ENCODE measurements around the gene SRSF3.

The SRSF3 gene

GRCh38 chr6:36594029-36594815 is at the start of gene SRSF3:
Gene SRSF3, plus strand, starts transcription at chr6:36594362. Its CDS starts 2,401 bp downstream, at chr6:36596763.
- Histone ChIP-seq H3K36me3 (ENCODE audit: low read length) (peaks cover 45% of the 10 kb centered on the region), H3K27ac (ENCODE audit: low read depth, low read length) (peak within 1 kb of the TSS; percentile 93), H3K4me3 (ENCODE audit: insufficient read depth, low read length, poor library complexity, severe bottlenecking) (peak within 1 kb of the TSS; percentile 100), H4K20me1 (ENCODE audit: low read depth, low read length) (peaks cover 45% of the 10 kb centered on the region), H3K9me3 (ENCODE audit: insufficient read depth, low read length) (no peaks in the 10 kb centered on the region), H3K9ac (ENCODE audit: low read length) (peak within 1 kb of the TSS; percentile 87), H3K79me2 (ENCODE audit: insufficient read depth, low read length) (peaks cover 50% of the 10 kb centered on the region), H3K4me2 (ENCODE audit: low read depth, low read length, poor library complexity, severe bottlenecking) (peak within 1 kb of the TSS; percentile 76), H2AFZ (ENCODE audit: low read depth, low read length, severe bottlenecking) (peak within 1 kb of the TSS; percentile 6), H3F3A (ENCODE audit: insufficient read depth) (peaks cover 86% of the 10 kb centered on the region), H3K9me2 (replicated peaks; ENCODE audit: insufficient read depth, low read length) (no peaks in the 10 kb centered on the region), H3K27me3 (ENCODE audit: low read length) (no peaks in the 10 kb centered on the region)
- TF ChIP-seq CTCF (IDR thresholded peaks at IDR 0.05; ENCODE audit: insufficient read depth, low read length, poor library complexity, severe bottlenecking) (peak; percentile 24), EZH2phosphoT487 (conservative IDR thresholded peaks at IDR 0.05; ENCODE audit: low read length) (no peak)

DNA sequence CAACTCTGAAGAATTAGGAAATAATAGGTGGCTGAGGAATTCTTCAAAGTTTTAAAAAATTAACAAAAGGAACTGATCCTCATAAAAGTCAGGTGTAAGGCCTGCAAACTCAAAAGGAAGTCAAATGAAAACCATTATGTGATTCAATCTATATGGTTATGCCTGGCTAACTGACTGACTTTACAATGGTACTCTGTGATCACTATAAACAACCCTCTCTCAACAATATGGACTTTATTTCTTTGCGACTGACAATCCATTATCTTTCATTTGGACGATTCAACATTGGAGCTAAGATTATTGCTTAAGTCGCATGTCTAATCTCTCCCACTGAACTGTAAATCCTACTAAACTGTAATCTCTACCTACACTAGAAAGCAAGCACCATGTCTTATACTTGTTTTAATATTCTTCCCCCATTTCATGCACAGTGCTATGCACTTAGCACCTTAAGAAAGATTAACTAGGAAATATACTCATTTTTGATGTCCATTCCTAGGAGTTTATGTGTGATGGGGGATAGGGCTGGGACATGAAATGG is 48.3 kb upstream of the SRSF3 start:
- Histone ChIP-seq H3K4me2 (ENCODE audit: low read depth, low read length, poor library complexity, severe bottlenecking) (peak overlapping the region; percentile 76), H4K20me1 (ENCODE audit: low read depth, low read length) (0 out of 2 replicates have a peak, but pooled peaks cover 7% of the 10 kb centered on the region), H3K9me2 (replicated peaks; ENCODE audit: insufficient read depth, low read length) (no peaks in the 10 kb centered on the region), H3K36me3 (ENCODE audit: low read length) (peaks cover 9% of the 10 kb centered on the region; the same call in 1 of the 2 replicates), H3K27ac (ENCODE audit: low read depth, low read length) (peak overlapping the region; percentile 66), H3K79me2 (ENCODE audit: insufficient read depth, low read length) (peaks cover 63% of the 10 kb centered on the region), H3F3A (ENCODE audit: insufficient read depth) (peaks cover 16% of the 10 kb centered on the region; the same call in 1 of the 2 replicates), H3K27me3 (ENCODE audit: low read length) (no peaks in the 10 kb centered on the region), H2AFZ (ENCODE audit: low read depth, low read length, severe bottlenecking) (no peak overlapping the region), H3K9me3 (ENCODE audit: insufficient read depth, low read length) (no peaks in the 10 kb centered on the region), H3K9ac (ENCODE audit: low read length) (peak overlapping the region; percentile 80), H3K4me3 (ENCODE audit: insufficient read depth, low read length, poor library complexity, severe bottlenecking) (peak overlapping the region; percentile 87)
- no peak for TF ChIP-seq EZH2phosphoT487 (conservative IDR thresholded peaks at IDR 0.05; ENCODE audit: low read length)
- no peak for TF ChIP-seq CTCF (IDR thresholded peaks at IDR 0.05; ENCODE audit: insufficient read depth, low read length, poor library complexity, severe bottlenecking)

DNA sequence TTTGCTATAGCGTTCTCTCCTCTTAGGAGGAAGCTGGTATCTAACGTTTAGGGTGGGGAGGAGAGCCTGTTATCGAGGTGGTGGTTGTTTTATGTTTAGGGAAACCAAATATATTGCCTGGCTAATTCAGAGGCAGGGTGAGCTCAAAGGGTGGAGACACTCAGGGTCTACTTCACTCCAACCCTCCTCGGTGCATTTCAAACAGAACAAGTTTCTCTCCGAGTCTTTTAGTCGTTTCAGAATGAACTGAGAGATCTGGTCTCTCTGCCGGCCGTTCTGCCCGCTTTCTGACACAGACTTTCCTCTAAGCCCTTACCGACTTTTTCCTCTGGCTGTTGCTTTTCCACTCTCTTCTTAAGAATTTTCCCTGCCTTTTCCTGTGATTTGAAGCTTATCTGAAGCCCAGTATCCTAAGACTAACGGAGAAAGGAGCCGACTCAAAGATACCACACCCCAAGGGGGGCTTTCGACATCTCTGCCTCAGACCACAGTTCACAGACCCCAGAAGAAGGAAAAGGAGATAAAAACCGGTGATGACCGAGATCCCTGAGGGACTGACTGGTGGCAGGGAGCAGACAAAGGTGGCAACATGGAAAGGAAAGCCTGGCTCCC is 47.7 kb upstream of the SRSF3 start:
- peaks cover 58% of the 10 kb centered on the region for H3K79me2 ChIP-seq (ENCODE audit: insufficient read depth, low read length)
- H3K27ac ChIP-seq (ENCODE audit: low read depth, low read length): peak overlapping the region; percentile 66
- no peak for TF ChIP-seq CTCF (IDR thresholded peaks at IDR 0.05; ENCODE audit: insufficient read depth, low read length, poor library complexity, severe bottlenecking)
- no peak for TF ChIP-seq EZH2phosphoT487 (conservative IDR thresholded peaks at IDR 0.05; ENCODE audit: low read length)
- H3K4me2 ChIP-seq (ENCODE audit: low read depth, low read length, poor library complexity, severe bottlenecking): peak overlapping the region; percentile 76
- H3K9me2 ChIP-seq (replicated peaks; ENCODE audit: insufficient read depth, low read length): no peaks in the 10 kb centered on the region
- peak overlapping the region; percentile 60 for H2AFZ ChIP-seq (ENCODE audit: low read depth, low read length, severe bottlenecking)
- 0 out of 2 replicates have a peak, but pooled peaks cover 7% of the 10 kb centered on the region for H4K20me1 ChIP-seq (ENCODE audit: low read depth, low read length)
- H3K9ac ChIP-seq (ENCODE audit: low read length): peak overlapping the region; percentile 80
- peaks cover 16% of the 10 kb centered on the region; the same call in 1 of the 2 replicates for H3F3A ChIP-seq (ENCODE audit: insufficient read depth)
- H3K9me3 ChIP-seq (ENCODE audit: insufficient read depth, low read length): no peaks in the 10 kb centered on the region
- H3K4me3 ChIP-seq (ENCODE audit: insufficient read depth, low read length, poor library complexity, severe bottlenecking): peak overlapping the region; percentile 87
- H3K36me3 ChIP-seq (ENCODE audit: low read length): peaks cover 4% of the 10 kb centered on the region; the same call in 1 of the 2 replicates
- no peaks in the 10 kb centered on the region for H3K27me3 ChIP-seq (ENCODE audit: low read length)

All from SU-DHL-6 (cell line).